Raji (cell line): ENCODE results near the gene CRYBG3.

ENCODE experiments used
- POLR2A ChIP-seq: IDR thresholded peaks from 2 replicates; pipeline ENCODE4 v1.6.1; 2011; ENCODE audit warnings: low read depth, low read length, control low read depth; ENCODE audit not compliant: insufficient read depth

The CRYBG3 gene

GRCh38 chr3:97821774-97822358 lies at the start of gene CRYBG3:
Gene CRYBG3 (plus strand): TSS chr3:97822011. CDS start chr3:97822207, 196 bp downstream.
- peak; percentile 94 for TF ChIP-seq POLR2A

GRCh38 chr3:97772926-97773325 lies 48.9 kb upstream of the CRYBG3 start:
- TF ChIP-seq POLR2A = no peak

GRCh38 chr3:97778152-97778551 lies 43.7 kb upstream of the CRYBG3 start:
- TF ChIP-seq POLR2A = no peak

GRCh38 chr3:97793420-97794019 lies 28.3 kb upstream of the CRYBG3 start:
- TF ChIP-seq POLR2A = no peak

- TF ChIP-seq POLR2A = no peak
These were observed 25.9 kb upstream of the CRYBG3 start for GRCh38 chr3:97795951-97796350.

- no peak for TF ChIP-seq POLR2A
These were observed 17.3 kb upstream of the CRYBG3 start for GRCh38 chr3:97804471-97804870.

- TF ChIP-seq POLR2A = no peak
These were observed 10.9 kb upstream of the CRYBG3 start for GRCh38 chr3:97810779-97811390.

- TF ChIP-seq POLR2A = no peak
These were observed 6.5 kb upstream of the CRYBG3 start for GRCh38 chr3:97815149-97815917.

- TF ChIP-seq POLR2A = no peak
These were observed 5.0 kb upstream of the CRYBG3 start for GRCh38 chr3:97816811-97817210.

- TF ChIP-seq POLR2A = no peak
These were observed 3.8 kb upstream of the CRYBG3 start for GRCh38 chr3:97817965-97818364.

GRCh38 chr3:97820780-97821179 lies 1.0 kb upstream of the CRYBG3 start:
- no peak for TF ChIP-seq POLR2A

GRCh38 chr3:97821287-97821773 lies 481 bp upstream of the CRYBG3 start:
- no peak for TF ChIP-seq POLR2A

- TF ChIP-seq POLR2A = no peak
These were observed 556 bp downstream of the CRYBG3 start for GRCh38 chr3:97822359-97822775.

- TF ChIP-seq POLR2A = no peak
These were observed 1.5 kb downstream of the CRYBG3 start for GRCh38 chr3:97823046-97824004.
